GM12864 (cell line): Measurements from ENCODE around the gene DBH.

Source experiments
- DNase-seq: peaks from one replicate; pipeline ENCODE4 v3.0.0-alpha.2; 2011; ENCODE audit warnings: low read depth
- H3K4me3 ChIP-seq: 2 replicates; pipeline ENCODE4 v1.5.1; 2011; ENCODE audit warnings: mild to moderate bottlenecking, low read depth, low read length, control low read depth
- TF ChIP-seq, protein P1 (sequence below): IDR thresholded peaks from 2 replicates; pipeline ENCODE4 v1.5.1; 2011; ENCODE audit warnings: low read depth, mild to moderate bottlenecking, moderate library complexity, low read length, control low read depth, inconsistent platforms; ENCODE audit errors: missing control alignments

Gene DBH

DNA sequence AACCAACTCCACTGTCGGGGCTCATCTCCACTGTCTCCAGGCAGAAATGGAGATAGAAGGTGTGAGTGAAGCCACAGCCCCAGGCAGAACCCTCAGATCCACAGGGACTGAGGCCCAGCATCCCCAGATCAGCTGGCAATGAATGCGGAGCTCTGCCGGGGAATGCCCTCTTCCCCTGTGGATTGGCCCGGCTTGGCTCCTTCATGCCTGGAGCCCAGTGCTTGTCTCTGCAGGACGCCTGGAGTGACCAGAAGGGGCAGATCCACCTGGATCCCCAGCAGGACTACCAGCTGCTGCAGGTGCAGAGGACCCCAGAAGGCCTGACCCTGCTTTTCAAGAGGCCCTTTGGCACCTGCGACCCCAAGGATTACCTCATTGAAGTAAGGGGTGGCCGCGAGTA lies 3.5 kb downstream of the DBH start:
- DNase-seq = no peak
- no peak overlapping the region for H3K4me3 ChIP-seq
- TF ChIP-seq, protein P1, sequence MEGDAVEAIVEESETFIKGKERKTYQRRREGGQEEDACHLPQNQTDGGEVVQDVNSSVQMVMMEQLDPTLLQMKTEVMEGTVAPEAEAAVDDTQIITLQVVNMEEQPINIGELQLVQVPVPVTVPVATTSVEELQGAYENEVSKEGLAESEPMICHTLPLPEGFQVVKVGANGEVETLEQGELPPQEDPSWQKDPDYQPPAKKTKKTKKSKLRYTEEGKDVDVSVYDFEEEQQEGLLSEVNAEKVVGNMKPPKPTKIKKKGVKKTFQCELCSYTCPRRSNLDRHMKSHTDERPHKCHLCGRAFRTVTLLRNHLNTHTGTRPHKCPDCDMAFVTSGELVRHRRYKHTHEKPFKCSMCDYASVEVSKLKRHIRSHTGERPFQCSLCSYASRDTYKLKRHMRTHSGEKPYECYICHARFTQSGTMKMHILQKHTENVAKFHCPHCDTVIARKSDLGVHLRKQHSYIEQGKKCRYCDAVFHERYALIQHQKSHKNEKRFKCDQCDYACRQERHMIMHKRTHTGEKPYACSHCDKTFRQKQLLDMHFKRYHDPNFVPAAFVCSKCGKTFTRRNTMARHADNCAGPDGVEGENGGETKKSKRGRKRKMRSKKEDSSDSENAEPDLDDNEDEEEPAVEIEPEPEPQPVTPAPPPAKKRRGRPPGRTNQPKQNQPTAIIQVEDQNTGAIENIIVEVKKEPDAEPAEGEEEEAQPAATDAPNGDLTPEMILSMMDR = no peak

- TF ChIP-seq, protein P1 = no peak
- no peak overlapping the region for H3K4me3 ChIP-seq
- DNase-seq = no peak
These were observed 4.0 kb downstream of the DBH start for GRCh38 chr9:133640160-133640559.

GRCh38 chr9:133640580-133641395 lies 4.6 kb downstream of the DBH start:
- TF ChIP-seq, protein P1 = no peak
- H3K4me3 ChIP-seq = no peak overlapping the region
- no peak for DNase-seq

DNA sequence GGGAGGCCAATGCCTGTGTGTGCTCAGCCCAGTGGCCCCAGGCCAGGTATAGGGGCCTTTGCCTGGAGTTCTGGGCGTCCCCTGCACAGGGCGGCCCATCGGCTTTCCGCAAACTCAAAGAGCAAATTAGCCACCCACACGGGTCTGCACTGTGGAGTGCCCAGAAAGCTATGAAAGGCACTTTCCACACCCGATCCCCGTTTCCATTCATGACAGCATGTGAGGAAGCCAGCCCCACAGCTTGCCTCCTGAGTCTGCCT lies 5.2 kb downstream of the DBH start:
- DNase-seq = no peak
- TF ChIP-seq, protein P1 = no peak
- H3K4me3 ChIP-seq = no peak overlapping the region

DNA sequence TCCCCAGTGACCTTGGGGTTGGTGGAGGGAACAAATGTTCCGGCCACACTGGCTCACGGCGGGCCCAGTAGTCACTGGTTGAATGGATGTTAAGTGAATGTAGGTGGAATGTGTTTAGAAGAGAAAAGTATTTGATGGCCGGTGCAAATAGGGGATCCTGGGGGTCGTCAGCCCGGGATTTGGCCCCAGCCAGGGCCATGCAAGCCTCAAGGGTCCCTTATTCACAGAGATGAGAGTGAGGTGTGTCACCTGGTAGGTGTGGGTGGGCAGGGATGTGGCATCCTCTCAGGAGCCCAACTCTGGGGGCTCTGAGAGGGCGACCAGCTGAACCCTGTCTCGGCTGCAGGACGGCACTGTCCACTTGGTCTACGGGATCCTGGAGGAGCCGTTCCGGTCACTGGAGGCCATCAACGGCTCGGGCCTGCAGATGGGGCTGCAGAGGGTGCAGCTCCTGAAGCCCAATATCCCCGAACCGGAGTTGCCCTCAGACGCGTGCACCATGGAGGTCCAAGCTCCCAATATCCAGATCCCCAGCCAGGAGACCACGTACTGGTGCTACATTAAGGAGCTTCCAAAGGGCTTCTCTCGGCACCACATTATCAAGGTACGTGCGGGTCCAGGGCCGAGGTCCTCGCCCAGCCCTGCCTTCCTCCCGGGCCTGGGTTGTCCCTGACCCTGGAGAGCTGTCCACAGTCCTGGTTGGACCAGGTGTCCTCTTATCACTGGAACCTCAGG lies 5.9 kb downstream of the DBH start:
- TF ChIP-seq, protein P1 = no peak
- no peak overlapping the region for H3K4me3 ChIP-seq
- DNase-seq = no peak

GRCh38 chr9:133642708-133643361 lies 6.7 kb downstream of the DBH start:
- no peak for DNase-seq
- TF ChIP-seq, protein P1 = no peak
- H3K4me3 ChIP-seq = no peak overlapping the region
